ENCODE measurements around the gene STARD10.

Gene STARD10

DNA sequence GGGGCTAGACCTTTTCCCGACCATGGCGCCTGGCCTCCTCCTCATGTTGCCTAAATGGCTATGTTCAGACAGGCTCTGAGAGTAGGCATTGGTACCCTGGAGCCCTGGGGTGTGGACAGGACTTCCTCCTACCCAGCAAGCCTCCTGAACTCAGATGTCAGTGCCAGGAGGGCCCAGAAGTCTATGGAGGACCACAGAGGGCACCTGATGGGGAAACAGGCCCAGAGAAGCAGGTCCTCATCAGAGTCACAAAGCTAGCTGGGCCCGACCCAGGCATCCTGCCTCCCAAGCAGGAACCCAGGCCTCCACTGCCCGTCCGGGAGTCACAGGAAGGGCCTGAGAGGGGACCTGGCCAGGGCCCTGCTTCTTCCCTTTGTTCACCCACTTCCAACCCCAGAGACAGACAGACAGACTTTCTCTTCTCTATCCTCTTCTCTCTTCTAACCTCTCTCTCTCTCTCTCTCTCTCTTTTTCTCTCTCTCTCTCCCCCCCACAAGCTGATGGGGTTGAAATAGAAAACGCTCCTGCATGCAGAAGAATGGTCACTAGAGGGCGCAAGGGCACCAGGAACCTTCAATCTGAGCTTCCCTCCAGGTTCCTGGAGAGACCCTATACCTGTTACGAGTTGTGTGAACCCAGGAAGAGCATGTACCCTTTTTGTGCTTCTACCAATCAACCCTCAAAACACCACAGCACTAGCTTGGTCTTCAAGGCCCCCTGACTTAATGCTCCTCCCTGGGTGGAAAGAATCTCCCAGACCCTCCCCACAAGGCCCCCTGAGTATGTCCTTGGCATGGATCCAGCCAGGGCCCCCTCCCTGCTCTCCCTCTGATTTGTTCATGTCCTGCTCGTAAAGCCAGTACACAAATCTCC is 68.8 kb downstream of the STARD10 start:
- DNase-seq (ENCODE audit: low spot score): peak; percentile 84

DNA sequence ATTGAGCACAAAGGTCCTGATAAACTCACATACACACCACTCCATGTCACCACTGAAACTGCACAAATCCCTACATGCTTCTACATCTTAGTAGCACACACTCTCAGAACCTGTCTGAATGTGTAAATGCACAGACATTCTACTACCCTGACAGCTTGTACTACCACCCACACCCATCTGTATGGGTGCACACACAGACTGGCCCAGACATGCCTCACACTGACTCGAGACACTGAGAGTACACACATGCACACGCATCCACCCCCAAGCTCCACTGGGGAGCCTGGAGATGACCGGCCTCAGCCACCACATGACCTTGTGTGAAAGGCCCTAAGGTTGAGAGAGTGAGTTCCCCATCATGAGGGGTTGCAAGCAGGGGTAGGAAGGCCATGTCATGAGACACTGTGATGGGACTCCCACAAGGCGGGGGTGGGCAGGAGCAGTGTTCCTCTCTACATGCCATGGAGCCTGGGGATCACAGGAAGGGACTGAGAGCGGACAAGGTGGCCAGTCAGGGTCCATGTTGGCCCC is 69.8 kb downstream of the STARD10 start:
- no peak for DNase-seq (ENCODE audit: low spot score)

DNA sequence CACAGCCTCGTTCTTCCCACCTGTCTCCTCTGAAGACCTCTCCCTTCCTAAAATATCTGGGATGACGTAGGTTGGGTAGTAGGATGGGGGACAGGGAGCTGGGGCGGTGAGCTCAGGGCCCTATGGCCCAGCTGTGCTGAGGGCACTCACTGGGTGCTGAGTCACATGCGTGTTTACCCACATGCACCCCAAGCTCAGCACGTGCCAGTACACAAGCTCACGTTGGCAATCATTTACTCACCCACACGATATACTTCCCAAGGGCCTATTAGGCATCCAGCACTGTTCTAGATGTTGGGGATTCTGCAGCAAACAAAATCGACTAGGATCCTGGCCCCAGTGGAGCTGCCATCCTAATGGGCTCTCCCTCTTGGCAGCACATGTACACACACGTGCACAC is 70.3 kb downstream of the STARD10 start:
- DNase-seq (ENCODE audit: low spot score): peak; percentile 76

DNA sequence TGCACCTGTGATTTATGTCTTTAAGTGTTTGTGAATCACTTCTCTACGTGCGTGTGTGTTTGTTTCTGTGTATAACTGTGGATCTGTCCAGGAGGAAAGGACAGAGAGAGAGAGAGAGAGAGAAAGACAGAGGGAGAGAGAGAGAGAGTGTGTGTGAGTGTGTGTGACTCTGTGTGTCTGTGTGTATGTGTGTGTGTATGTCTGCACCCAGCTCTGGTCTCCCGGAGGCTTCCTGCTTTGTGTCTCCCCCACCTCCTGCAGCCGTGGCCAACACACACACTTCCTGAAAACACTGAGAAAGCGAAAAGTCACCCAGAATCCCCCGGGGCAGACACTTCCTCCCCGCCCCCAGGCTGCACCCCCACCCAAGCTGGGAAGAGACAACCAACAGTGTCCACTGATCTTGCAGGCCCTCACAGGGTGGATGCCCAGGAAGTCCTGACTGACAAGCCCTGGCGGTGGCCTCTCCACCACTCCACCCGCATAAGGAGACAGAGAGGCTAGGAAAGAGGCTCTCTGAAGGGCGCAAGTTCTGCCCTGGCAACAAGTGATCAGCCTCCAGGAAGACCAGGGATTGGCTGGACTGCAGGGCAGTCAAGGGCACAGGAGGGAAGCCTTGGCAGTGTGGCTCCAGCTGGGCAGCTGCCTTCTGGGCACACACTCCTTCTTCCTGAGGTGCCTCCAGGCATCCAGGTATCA is 71.6 kb downstream of the STARD10 start:
- peak; percentile 94 for DNase-seq (ENCODE audit: low spot score)

DNA sequence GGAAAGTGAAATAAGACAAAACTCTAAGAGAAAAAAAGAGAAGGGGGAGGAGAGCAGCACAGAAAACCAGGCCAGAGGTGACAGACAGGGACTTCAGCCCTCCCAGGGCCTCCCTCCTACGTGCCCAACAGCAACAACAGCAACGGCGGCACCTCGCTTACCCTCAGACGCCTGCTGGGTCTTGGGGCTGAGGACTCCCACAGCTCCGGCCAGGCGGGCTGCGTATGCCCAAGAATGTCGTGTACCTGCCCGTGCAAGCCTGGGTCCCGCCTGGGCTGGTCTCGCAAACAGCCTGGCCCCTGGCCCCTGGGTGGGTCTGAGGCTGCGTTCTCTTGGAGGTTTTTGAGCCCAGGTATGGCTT is 72.2 kb downstream of the STARD10 start:
- DNase-seq (ENCODE audit: low spot score): no peak

DNA sequence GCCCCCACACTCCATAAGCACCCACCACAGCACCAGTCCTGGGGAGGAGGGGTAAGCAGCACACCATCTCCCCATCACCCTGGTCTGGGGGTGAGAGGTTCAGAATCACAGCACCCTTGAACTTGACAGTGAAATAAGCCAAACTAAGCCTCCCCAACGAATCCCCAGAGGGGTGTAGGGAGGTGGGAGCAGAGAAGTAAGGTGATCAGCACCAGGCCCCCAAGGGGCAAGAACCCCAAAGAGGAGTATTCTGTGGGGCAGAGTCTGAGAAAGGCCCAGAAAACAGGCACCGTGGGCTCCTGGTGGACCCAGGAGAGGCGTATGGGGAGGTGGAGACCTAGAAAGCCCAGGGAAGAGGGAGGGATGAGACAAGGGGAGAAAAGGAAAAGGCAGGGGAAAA is 72.6 kb downstream of the STARD10 start:
- DNase-seq (ENCODE audit: low spot score): no peak

DNA sequence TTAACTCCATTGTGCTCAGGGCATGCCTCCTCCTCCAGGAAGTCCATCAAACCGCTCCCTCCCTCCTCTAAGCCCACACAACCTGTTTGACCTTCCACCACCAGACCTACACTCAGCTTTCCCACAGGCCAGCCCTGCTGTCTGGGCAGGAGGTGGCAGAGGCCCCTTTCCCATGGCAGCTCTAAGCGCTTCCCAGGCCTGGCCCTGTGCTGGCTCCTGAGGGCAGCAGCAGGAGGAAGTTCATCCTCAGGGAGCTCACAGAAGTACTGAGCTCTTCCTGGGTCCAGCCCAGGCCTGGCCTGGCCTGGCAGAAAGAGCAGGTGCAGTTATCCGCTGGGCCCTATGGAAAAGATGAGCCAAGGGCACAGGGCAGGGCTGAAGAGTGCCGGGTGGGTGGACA is 73.1 kb downstream of the STARD10 start:
- peak; percentile 30 for DNase-seq (ENCODE audit: low spot score)

DNA sequence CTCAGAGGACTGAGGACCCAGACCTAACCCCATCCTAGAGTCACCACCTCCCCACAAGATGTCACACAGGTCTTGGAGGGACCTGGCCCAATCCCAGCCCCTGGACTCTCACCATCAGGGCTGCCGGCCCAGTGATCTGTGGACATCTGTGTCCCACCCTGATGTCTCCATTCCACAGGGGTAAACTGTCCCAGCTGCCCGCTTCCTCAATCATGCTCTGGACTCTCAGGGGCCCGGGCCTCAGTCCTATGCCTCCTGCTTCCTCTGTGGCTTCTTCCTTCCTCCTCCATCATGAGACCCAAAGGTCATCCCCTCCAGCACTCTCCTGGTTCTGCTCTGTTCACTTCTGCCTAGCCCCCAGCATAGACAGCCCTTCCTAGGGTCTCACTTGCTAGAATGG is 73.8 kb downstream of the STARD10 start:
- no peak for DNase-seq (ENCODE audit: low spot score)

DNA sequence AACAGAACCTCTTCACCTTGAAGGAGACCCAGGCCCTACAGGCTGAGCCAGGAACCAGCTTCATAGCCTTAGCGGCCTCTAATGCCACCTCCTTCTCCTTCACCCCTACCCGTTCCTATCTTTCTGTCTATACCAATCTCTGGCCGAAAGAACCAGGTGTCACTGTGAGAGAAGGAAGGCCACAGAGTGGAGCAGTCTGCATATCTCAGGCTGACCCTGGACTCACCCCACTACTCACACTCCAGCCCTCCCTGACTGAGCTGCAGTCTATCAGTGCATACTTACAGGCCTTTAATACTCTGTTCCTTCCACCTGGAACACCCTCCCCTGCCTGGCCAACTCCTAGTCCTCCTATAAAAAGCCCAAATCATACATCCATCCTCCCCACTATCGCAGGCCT is 74.3 kb downstream of the STARD10 start:
- DNase-seq (ENCODE audit: low spot score): no peak

DNA sequence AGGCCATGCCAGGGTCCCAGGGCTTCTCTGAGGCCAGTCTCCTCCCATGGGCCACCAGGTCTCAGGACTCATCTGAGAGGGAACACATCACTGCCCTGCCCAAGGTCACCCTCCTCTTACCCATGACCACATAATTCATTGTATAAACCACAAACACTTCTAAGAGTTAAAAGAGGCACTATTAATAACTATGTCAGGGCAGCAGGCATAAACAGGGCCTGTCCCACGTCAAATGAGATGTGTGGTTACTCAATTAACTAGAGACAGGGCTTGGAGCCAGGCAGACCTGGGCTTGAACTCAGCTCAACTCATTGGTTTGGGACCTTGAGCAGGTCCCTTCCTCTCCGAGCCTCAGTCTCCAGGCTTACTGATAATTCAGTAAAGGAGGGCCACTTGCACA is 74.7 kb downstream of the STARD10 start:
- peak; percentile 62 for DNase-seq (ENCODE audit: low spot score)

DNA sequence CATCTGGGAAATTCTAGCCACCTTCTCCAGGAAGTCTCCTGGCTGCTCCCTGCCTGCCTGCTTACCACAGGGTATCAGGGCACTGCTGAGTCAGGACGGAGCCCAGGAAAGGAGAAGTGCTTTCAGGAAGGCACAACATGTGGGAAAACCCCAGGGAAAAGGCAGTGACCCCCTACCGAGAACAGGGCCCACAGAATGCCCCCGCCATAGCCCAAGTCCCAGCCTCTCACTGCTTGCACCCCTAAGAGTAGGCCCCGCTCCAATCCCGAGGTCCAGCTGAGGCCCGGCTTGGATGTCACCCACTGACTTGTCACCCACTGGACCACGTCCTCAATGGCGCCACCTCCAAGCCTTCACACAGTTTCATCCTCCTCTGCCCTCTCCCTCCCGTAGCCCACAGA is 75.7 kb downstream of the STARD10 start:
- DNase-seq (ENCODE audit: low spot score): peak; percentile 73

DNA sequence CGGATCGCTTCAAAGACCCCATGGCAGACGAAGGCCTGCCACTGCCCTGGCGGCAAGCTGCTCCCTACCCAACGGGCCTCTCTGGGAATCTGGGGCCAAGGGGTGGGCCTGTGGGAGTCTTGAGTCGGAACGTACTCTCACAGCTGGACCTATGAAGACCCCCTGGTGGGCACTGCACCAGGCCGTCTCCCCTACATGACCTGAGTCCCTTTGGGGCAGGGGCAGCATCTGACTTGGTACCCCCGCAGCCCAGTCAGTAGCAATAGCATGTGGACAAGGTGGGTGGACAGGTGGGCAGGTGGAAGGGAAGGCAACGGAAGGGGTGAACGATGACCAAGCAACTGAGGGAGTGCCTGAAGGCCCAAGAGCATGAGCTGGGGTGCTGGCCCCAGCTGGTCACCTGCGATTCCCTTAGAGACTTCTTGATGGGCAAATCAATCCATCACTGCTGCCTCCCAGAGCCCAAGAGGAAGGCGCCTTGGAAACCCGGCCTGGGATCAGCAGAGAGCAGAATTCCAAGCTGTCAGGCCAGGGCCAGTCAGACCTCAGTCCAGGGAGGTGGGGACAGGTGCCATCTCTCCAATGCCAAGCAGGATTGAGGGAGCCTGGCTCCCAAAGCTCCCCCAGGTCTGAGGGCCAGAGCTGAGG is 76.9 kb downstream of the STARD10 start:
- no peak for DNase-seq (ENCODE audit: low spot score)

DNA sequence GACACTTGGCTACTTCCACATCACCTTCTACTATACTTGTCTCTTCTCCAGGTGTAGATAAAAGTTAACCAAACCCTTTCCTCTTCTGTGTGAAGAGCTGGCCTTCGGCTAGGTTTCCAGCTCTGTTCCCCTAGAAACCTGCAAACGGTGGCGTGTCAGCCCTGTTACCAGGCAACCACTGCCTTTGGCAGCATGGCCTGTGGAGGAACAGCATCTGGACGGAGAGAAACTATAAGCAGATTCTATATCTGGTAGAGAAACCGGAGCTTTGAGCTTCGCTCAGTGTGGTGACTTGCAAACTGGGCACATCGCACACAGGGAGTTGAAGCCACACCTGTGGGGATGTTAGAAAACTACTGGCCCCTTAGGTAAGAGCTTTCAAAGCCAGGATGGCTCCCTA is 77.6 kb downstream of the STARD10 start:
- no peak for DNase-seq (ENCODE audit: low spot score)

DNA sequence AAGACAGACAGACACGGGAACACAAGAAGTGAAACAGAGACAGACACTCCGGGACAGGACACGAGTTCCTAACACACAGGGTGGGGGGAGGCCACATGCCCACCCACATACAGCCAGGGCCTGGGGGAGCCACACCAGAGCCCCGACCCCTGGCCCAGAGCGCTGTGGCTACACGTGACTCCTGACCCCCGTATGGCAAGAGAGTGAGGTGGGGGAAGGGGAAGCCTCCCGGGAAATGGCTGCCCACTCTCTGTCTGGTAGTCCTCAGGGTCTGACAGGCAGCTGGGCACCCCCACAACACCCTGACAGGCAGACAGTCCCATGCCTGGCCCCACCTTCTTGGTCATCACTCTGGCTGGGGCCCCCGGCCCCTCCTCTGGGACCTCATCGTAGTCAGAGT is 81.0 kb downstream of the STARD10 start:
- no peak for DNase-seq (ENCODE audit: low spot score)

DNA sequence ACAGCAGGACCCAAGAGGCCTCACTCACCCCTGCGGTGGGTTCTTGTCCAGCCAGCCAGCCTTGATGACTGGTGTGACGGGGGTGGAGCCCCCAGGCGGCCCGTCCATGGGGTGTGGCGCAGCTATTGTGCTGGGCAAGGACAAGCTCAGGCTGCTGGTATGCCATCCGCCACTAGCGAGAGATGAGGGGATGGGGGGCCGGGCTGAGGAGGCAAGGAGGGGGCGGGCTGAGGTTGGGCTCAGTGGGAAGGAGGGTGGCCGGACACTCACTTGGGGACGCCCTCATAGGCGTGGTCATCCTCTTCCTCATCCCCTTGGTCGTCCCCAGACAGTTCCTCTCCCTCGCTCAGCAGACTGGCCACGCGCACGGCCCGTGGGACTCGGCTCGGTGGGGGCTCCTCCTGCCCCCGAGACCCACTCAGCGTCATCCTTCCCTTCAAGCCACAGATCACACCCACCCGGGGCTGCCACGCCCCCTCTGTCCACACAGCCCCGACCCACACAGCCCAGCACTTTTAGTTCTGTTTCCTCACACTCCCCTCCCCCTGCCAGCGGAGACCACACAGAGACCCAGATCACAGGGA is 81.6 kb downstream of the STARD10 start:
- no peak for DNase-seq (ENCODE audit: low spot score)

DNA sequence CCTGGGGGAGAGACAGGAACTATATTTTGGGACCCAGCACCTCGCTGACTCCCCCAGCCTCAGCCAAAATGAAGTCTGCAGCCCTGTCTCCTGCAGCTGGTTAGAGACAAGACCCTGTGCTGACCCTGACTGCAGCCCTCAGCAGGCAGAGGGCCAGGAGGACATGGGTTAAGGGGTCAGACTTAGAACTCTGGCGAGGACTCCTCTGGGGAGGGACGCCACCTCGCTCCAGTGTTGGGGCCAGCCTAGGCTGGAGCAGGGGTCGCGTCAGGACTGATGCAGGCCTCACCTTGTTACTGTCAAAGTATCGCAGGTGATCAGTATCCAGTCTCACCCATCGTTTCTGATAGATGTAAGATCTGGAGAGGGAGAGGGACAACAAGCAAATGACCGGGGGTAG is 82.7 kb downstream of the STARD10 start:
- DNase-seq (ENCODE audit: low spot score): no peak

DNA sequence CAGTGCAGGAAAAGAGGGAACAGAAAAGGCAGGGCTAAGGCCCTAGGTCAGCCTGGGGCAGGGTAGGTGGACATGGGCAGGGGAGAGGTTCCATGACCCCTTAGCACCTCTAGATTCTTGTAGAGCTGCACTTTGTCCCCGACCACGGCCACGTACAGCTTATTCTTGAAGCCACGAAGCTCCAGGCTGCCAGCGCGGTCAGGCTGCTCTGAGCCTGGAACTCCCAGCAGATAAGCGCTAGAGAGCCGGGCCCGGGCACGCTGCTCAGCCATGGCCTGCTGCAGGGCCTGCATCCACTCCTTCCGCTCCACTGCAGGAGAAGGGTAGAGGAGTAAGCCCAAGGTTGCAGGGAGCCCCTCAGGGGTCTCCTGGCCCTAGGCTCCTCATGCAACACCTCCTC is 83.6 kb downstream of the STARD10 start:
- DNase-seq (ENCODE audit: low spot score): no peak

DNA sequence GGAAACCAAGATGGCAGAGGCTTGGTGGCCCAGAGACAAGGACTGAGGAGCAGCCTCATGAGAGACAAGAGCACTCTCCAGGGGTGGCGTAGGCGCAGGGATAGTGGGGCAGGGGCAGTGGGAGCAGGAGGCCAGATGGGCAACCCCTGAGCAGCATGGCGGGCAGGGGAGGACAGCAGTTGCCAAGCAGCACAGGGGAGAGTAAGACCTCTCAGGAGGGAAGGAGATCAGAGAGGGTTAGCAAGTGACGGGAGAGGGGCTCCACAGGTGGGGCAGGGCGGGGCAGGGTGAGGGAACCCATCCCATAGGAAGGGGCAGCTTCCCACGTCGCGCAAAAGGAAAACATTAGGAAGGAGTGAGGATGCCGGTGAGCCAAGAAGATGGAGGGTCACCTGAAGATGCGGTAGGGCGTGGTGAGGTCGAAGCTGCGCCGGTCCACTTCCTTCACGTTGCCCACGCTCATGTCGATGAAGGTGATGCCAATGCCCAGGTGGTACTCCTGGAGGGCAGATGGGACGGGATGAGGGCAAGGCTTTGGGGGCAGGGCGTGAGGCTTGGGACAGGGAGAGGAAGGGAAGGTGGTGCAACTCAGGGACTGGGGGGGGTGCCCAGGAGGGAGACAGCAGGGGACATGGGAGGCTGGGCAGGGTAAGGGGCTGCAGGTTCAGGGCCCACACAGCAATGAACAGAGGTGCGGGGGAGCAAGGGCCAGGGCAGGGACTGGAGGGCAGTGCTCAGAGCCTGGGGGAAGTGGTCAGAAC is 84.2 kb downstream of the STARD10 start:
- DNase-seq (ENCODE audit: low spot score): no peak

DNA sequence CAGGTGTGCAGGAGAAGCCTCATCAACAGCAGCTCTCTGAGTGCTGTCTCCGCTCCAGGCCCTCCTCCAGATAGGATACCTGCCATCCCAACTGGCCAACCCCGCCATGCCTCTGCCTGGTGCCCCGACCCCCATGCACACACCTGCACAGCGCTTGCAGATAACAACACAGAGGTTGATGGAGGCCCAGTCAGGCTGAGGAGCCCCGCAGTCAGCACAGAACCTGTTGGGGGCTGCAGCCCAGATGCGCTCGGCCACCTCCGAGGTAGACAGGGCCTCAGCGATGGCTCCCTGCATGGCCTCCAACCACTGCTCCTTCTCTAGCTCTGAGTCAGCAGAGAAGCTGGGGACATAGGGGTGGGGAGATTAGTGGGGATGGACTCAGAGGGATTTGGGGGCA is 86.8 kb downstream of the STARD10 start:
- DNase-seq (ENCODE audit: low spot score): no peak

DNA sequence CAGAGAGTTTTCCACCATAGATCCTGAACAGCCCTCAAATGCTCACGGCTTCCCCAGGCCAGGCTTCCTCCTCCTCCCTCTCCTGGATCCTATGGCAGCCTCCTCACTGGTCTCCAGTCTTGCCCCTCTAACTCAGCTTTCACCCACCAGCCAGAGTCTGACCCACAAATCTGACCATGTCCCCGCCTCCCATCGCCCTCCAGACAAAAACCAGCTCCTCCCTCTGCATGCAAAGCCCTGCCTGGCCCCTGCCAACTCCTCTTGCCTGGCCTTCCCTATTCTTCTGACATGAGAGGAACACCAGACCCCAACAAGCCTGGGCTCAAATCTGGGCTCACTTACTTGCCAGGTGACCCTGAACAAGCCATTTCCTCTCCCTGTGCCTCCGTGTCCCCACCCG is 87.3 kb downstream of the STARD10 start:
- DNase-seq (ENCODE audit: low spot score): no peak

DNA sequence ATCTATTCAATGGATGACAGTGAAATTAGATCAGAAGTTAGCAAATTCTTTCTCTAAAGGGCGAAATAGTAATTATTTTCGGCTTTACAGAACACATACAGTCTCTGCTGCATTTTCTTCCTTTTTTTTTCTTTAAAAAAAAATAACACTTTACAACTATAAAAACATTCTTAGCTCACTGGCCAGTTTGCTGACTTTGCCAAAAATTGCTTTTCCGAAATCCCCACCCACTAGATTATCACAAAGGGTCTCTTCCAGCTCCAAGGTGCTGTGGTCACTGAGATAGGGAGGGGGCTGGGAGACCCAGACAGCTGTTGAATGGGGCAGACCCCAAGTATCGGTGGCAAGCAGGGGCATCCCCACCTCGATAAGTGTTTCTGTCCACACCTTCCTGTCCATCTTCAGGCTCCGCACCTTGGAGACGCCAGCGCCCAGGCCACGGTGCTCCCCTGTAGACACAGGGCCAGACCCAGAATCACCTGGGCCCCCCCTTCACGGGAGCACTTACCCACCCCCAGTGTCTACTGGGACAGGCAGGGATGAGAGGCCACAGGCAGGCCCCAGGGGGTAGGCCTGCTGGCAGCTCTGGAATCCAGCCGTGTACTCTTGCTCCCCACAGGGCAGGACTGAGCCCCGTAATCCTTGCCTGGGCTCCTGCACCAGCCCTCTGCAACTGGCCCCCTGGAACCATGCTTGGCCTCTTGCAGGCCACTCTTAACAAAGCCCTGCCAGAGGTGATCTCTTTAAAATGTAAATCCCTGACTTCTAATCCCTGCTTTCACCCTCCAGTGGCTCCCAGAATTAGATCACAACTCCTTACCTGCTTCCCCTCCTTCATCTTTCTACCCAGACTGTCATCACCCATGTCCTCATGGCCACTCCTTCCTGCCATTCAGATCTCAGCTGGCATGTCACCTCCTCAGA is 88.1 kb downstream of the STARD10 start:
- no peak for DNase-seq (ENCODE audit: low spot score)
